K562 (cell line): ENCODE data around the gene CNRIP1.

Source experiments
- ARID2 ChIP-seq: fragments of 450-650 bp; IDR thresholded peaks from 2 replicates; pipeline ENCODE4 v1.6.1; 2017; ENCODE audit warnings: antibody characterized with exemption, mild to moderate bottlenecking
- ATF1 ChIP-seq, 2 experiments: fragments of 450-650 bp in 1 of 2; IDR thresholded peaks; 2 replicates each; pipeline ENCODE4 v1.6.1; 2016; ENCODE audit warnings: missing compliant biosample characterization in 1 of 2, missing genetic modification characterization in 1 of 2
- HMG20B ChIP-seq: fragments of 250-450 bp; sonication (Bioruptor Pico); IDR thresholded peaks from 2 replicates; pipeline ENCODE4 v1.5.0; 2021; ENCODE audit warnings: mild to moderate bottlenecking
- KAT2B ChIP-seq: IDR thresholded peaks from one replicate; pipeline ENCODE4 v1.6.1; 2012; ENCODE audit warnings: low read depth, mild to moderate bottlenecking, control low read depth, inconsistent platforms, low read length, moderate library complexity
- NFATC3 ChIP-seq: fragments of 450-650 bp; IDR thresholded peaks from 2 replicates; pipeline ENCODE4 v1.6.1; 2017; ENCODE audit warnings: mild to moderate bottlenecking

- no peak for TF ChIP-seq ATF1 (CRISPR knock-in tag; IDR thresholded peaks at IDR 0.05)
- TF ChIP-seq ATF1 (tag; IDR thresholded peaks at IDR 0.05): no peak
- no peak for TF ChIP-seq ARID2
- no peak for TF ChIP-seq KAT2B
- no peak for TF ChIP-seq HMG20B (CRISPR knock-in tag)
- no peak for TF ChIP-seq NFATC3
Observed at GRCh38 chr2:68290901-68291300, 28.8 kb downstream of the CNRIP1 start.
